SK-N-SH (cell line): ENCODE data around the gene CCDC91.

Experiments
- POLR2AphosphoS5 ChIP-seq: IDR thresholded peaks from 2 replicates; pipeline ENCODE4 v1.6.1; 2012; ENCODE audit warnings: low read depth, low read length
- RCOR1 ChIP-seq: fragments of 150-350 bp; IDR thresholded peaks from 2 replicates; pipeline ENCODE4 v1.6.1; 2017; ENCODE audit warnings: antibody characterized with exemption, low read length
- YY1 ChIP-seq: IDR thresholded peaks from 2 replicates; pipeline ENCODE4 v1.4.0; 2012; ENCODE audit warnings: low read depth, mild to moderate bottlenecking
- TF ChIP-seq, protein P1 (sequence below): fragments of 200-600 bp; sonication (generic); IDR thresholded peaks from 2 replicates; pipeline ENCODE4 v1.6.1; 2017; ENCODE audit warnings: antibody characterized with exemption, mild to moderate bottlenecking, moderate library complexity

DNA sequence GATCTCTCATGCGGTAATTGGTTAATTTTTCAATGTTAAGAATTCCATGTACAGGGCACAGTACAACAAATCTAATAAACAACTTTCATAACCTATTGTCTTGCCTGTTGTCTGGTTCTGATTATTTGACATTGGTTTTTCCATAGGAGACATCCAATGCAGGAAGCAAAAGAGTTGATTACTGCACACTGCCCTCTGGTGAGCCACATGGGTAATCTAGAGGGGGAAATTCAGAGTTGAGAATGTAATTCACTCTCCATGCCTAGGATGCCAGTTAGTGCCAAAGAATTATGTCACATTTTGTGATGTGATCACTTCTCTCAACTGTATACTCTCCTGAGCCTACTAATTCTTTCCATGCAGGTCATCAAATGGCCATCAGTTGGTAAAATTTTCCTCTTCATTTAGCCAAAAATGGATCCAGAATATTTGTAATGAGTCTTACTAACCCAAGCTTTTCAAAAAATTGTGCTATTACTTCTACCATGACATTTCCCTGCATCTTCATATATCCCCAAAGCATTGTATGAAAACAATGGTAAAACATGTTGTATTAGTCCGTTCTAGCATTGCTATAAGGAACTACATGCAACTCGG, 17.7 kb upstream of the CCDC91 start:
- no peak for TF ChIP-seq POLR2AphosphoS5
- TF ChIP-seq, protein P1, sequence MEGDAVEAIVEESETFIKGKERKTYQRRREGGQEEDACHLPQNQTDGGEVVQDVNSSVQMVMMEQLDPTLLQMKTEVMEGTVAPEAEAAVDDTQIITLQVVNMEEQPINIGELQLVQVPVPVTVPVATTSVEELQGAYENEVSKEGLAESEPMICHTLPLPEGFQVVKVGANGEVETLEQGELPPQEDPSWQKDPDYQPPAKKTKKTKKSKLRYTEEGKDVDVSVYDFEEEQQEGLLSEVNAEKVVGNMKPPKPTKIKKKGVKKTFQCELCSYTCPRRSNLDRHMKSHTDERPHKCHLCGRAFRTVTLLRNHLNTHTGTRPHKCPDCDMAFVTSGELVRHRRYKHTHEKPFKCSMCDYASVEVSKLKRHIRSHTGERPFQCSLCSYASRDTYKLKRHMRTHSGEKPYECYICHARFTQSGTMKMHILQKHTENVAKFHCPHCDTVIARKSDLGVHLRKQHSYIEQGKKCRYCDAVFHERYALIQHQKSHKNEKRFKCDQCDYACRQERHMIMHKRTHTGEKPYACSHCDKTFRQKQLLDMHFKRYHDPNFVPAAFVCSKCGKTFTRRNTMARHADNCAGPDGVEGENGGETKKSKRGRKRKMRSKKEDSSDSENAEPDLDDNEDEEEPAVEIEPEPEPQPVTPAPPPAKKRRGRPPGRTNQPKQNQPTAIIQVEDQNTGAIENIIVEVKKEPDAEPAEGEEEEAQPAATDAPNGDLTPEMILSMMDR: peak; percentile 79
- TF ChIP-seq RCOR1: no peak; the same call in 1 of the 2 replicates
- no peak for TF ChIP-seq YY1
